Naive thymus-derived CD4-positive, alpha-beta T cell (primary cell): ENCODE data around the gene PPBP. TPM values are rescaled to one million over a fixed set of nuclear protein-coding genes. Genes with fewer than 3 reads are reported as not detected.

ENCODE experiments used
- ATAC-seq: fragments of 150-1000 bp; cut with Tn5 transposase; 2 replicates; pipeline ENCODE4 v1.10.0; 2021; ENCODE audit warnings: mild to moderate bottlenecking, moderate library complexity
- CTCF ChIA-PET: fragments of 350-600 bp; sonication (Branson Sonifier 250); formaldehyde crosslinking; loops from one replicate; lab custom pipeline; 2021; ENCODE audit warnings: antibody characterized with exemption; lab: Charles Lee
- POLR2A ChIA-PET: fragments of 350-600 bp; sonication (Branson Sonifier 250); formaldehyde crosslinking; loops from one replicate; lab custom pipeline; 2021; ENCODE audit warnings: antibody characterized with exemption, inconsistent platforms; lab: Charles Lee
- DNase-seq, 9 donors: peaks; one replicate each; pipeline versions ENCODE4 v3.0.0 to v3.0.0-alpha.2; 2020 to 2022; ENCODE audit warnings: mixed read lengths in 1 of 9
- H3K27ac ChIP-seq: one replicate; pipeline ENCODE4 v1.7.0; 2013; ENCODE audit warnings: mild to moderate bottlenecking, low read depth, low read length, moderate library complexity
- H3K27me3 ChIP-seq, 2 donors: one replicate each; pipeline ENCODE4 v1.7.0; 2013; ENCODE audit warnings: low read length in 2 of 2, mild to moderate bottlenecking in 2 of 2, moderate library complexity in 2 of 2; ENCODE audit not compliant: control insufficient read depth in 2 of 2, insufficient read depth in 2 of 2
- H3K36me3 ChIP-seq, 3 experiments: 1 replicate in 2 of 3; 2 replicates in 1 of 3; pipeline ENCODE4 v1.7.0; 2013; ENCODE audit warnings: low read length in 3 of 3, mild to moderate bottlenecking in 3 of 3, moderate library complexity in 1 of 3; ENCODE audit not compliant: insufficient read depth in 3 of 3, control insufficient read depth in 2 of 3
- H3K4me1 ChIP-seq, 2 donors: one replicate each; pipeline ENCODE4 v1.7.0; 2013; ENCODE audit warnings: low read length in 2 of 2, mild to moderate bottlenecking in 2 of 2, moderate library complexity in 1 of 2; ENCODE audit not compliant: control insufficient read depth in 2 of 2, insufficient read depth in 2 of 2
- H3K4me3 ChIP-seq: 2 replicates; pipeline ENCODE4 v1.7.0; 2013; ENCODE audit warnings: mild to moderate bottlenecking, low read length
- H3K9me3 ChIP-seq, 3 experiments: 1 replicate in 2 of 3; 2 replicates in 1 of 3; pipeline ENCODE4 v1.7.0; 2013; ENCODE audit warnings: low read length in 3 of 3; ENCODE audit not compliant: control insufficient read depth in 2 of 3
- H3K27ac Mint-ChIP-seq, 9 donors: one replicate each; pipeline ENCODE4 v1.8.0; 2020 to 2022; ENCODE audit warnings: mixed read lengths in 9 of 9, mild to moderate bottlenecking in 8 of 9, moderate library complexity in 5 of 9, inconsistent platforms in 2 of 9
- H3K27me3 Mint-ChIP-seq, 5 donors: one replicate each; pipeline ENCODE4 v1.8.0; 2021 to 2022; ENCODE audit warnings: mixed read lengths in 5 of 5, mild to moderate bottlenecking in 1 of 5
- H3K36me3 Mint-ChIP-seq, 5 donors: one replicate each; pipeline ENCODE4 v1.8.0; 2020 to 2022; ENCODE audit warnings: mixed read lengths in 5 of 5, mild to moderate bottlenecking in 3 of 5, inconsistent platforms in 1 of 5
- H3K4me1 Mint-ChIP-seq, 7 donors: one replicate each; pipeline ENCODE4 v1.8.0; 2020 to 2022; ENCODE audit warnings: mixed read lengths in 7 of 7, mild to moderate bottlenecking in 3 of 7, inconsistent platforms in 1 of 7
- H3K4me3 Mint-ChIP-seq, 10 donors: one replicate each; pipeline ENCODE4 v1.8.0; 2020 to 2022; ENCODE audit warnings: mild to moderate bottlenecking in 10 of 10, mixed read lengths in 10 of 10, moderate library complexity in 6 of 10, inconsistent platforms in 2 of 10
- H3K9me3 Mint-ChIP-seq, 11 donors: one replicate each; pipeline ENCODE4 v1.8.0; 2020 to 2022; ENCODE audit warnings: mixed read lengths in 11 of 11, mild to moderate bottlenecking in 4 of 11, inconsistent platforms in 1 of 11, moderate library complexity in 1 of 11
- intact Hi-C, 2 donors: fragments of 100-400 bp; cut with micrococcal nuclease; formaldehyde crosslinking; loops; one replicate each; pipeline ENCODE4 v1.15.1; 2023
- polyA plus RNA-seq, 2 donors: library from polyadenylated mRNA; unstranded; fragments of 300-500 nt; fragmentation: Illumina TruSeq; gene quantifications; one replicate each; pipeline ENCODE4 v1.2.3, GENCODE V29; 2021
- total RNA-seq, 6 experiments: library from RNA in 5 of 6; stranded (reverse) in 5 of 6; gene quantifications; 1 replicate in 5 of 6; 2 replicates in 1 of 6; pipeline ENCODE4 v1.2.3 and lab custom pipeline; 2021 to 2026

PPBP gene
- total and polyA plus RNA-seq, 7 experiments from 2014 or later, result 3.3 to 34.9 TPM; not detected in 5

DNA sequence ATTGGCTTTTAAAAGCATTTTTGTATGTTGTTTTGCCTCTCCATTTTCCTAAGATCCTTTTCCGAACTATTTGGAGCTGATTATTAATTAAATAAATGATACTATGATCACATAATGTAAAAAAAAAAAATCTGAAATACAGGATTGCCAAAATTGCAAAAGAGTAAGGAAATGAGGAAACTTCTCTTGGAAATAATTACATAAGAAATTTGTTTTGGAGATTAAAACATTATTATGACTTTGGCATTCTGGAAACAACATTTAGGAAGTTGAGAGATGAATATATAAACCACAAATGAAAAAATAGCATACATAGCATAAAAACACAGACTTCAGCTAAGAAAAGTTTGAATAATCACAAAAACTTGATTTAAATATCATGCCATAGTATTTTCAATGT is 39.7 kb downstream of the PPBP start:
- Mint-ChIP-seq H3K36me3 (peaks cover 0 to 7% (median 0%) of the 10 kb centered on the region in 5 donors), H3K4me1 (no peaks in the 10 kb centered on the region), H3K27me3 (peaks cover 27 to 42% (median 36%) of the 10 kb centered on the region in 5 donors), H3K9me3 (peaks cover 0 to 17% (median 2%) of the 10 kb centered on the region in 11 donors), H3K4me3 (no peak overlapping the region), H3K27ac (no peak overlapping the region)
- intact Hi-C loops, result no loop called here
- POLR2A ChIA-PET, result no interaction called here
- ATAC-seq (no peak), DNase-seq (no peak)
- Histone ChIP-seq H3K4me3 (no peak overlapping the region), H3K27ac (no peak overlapping the region), H3K36me3 (no peaks in the 10 kb centered on the region), H3K9me3 (no peaks in the 10 kb centered on the region), H3K27me3 (no peaks in the 10 kb centered on the region), H3K4me1 (no peaks in the 10 kb centered on the region)
- CTCF ChIA-PET, result no interaction called here

DNA sequence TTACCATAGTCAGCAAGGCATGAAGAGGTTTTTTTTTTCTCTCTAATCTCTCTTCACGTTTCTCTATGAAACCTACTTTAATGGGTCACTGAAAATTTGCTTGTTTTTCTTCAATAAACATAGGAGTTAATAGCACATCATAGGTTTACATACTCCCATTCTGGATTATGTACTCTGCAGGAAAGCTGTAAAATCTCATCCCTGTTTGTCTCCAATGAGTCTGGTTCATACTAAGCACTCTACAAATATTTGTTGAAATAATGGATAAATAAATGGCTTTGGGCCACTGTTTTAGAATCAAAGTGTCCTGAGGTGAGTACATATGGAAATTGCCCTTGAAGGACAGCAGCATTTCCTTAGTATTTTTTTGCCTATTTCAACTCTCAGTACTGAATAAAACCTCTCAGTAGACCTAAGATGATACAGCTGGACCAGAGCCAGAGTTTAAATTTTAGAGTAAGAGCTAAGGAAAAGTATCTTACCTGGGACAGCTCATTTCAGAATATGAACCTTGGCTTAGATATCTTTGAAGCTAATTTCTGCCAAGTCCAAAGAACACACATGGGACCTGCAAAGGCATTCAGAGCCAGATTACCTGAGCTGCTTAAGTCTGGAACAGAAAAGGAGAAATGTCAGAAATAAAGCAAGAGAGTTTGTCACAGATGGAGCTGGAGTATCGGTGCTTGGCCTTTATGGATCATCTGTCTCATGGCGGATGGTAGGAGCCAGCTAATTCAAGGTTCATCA is 40.6 kb downstream of the PPBP start:
- H3K27me3 ChIP-seq, result no peaks in the 10 kb centered on the region
- Mint-ChIP-seq H3K36me3 (peaks cover 0 to 10% (median 0%) of the 10 kb centered on the region in 5 donors), H3K4me3 (no peak overlapping the region), H3K27ac (no peak overlapping the region), H3K9me3 (peaks cover 0 to 14% (median 0%) of the 10 kb centered on the region in 11 donors), H3K4me1 (no peaks in the 10 kb centered on the region), H3K27me3 (peaks cover 34 to 50% (median 44%) of the 10 kb centered on the region in 5 donors)
- intact Hi-C loops, result no loop called here
- no peak for DNase-seq
- H3K9me3 ChIP-seq, result no peaks in the 10 kb centered on the region
- H3K4me3 ChIP-seq, result no peak overlapping the region
- no peak overlapping the region for H3K27ac ChIP-seq
- H3K36me3 ChIP-seq, result no peaks in the 10 kb centered on the region
- ChIA-PET POLR2A (no interaction called here), CTCF (no interaction called here)
- no peaks in the 10 kb centered on the region for H3K4me1 ChIP-seq
- no peak for ATAC-seq

DNA sequence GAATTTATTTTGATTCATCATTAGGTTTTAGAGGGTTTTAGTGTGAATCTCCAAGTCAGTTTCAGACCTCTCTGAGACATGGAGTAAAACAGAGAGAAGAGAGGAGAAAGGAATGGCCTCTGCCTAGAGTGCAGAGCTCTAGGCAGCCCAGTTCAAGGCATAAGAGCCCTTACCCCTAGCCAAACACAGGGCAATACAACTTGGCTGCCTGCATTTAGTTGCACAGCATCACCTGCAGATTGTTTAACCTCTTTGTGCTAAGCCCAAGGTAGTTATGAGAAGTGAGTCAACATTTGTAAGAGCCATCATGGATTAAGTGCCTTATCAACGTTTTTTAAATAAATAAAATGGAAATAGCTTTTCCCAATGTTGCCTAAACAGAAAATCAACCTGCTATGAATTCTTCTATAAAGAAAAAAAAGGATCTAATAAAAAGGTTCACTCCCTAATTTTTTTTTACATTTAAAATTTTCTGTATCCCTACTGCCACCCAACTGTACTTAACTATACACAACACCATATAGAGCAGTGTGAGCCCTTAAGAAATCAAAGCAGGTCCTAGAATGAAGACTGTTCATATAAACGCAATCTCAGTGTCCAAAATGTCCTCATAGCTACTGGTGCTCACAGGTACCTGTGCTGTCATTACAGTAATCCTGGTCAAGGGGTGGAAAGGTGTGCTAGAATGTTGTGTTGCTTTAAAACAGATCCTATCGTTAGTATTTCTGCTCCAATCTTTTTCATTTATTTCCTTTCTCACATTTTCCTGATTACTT is 42.1 kb downstream of the PPBP start:
- peaks cover 0 to 10% (median 0%) of the 10 kb centered on the region in 5 donors for H3K36me3 Mint-ChIP-seq
- ChIA-PET POLR2A (no interaction called here), CTCF (no interaction called here)
- H3K4me1 Mint-ChIP-seq, result no peaks in the 10 kb centered on the region
- H3K9me3 Mint-ChIP-seq, result peaks cover 0 to 12% (median 0%) of the 10 kb centered on the region in 11 donors
- H3K27me3 Mint-ChIP-seq, result peaks cover 35 to 56% (median 46%) of the 10 kb centered on the region in 5 donors
- H3K4me1 ChIP-seq, result no peaks in the 10 kb centered on the region
- no peak overlapping the region for H3K4me3 Mint-ChIP-seq
- intact Hi-C loops, result no loop called here
- no peak overlapping the region for H3K27ac Mint-ChIP-seq
- no peak overlapping the region for H3K4me3 ChIP-seq
- no peak for ATAC-seq
- no peaks in the 10 kb centered on the region for H3K36me3 ChIP-seq
- no peak overlapping the region for H3K27ac ChIP-seq
- no peaks in the 10 kb centered on the region for H3K9me3 ChIP-seq
- no peaks in the 10 kb centered on the region for H3K27me3 ChIP-seq
- no peak for DNase-seq

DNA sequence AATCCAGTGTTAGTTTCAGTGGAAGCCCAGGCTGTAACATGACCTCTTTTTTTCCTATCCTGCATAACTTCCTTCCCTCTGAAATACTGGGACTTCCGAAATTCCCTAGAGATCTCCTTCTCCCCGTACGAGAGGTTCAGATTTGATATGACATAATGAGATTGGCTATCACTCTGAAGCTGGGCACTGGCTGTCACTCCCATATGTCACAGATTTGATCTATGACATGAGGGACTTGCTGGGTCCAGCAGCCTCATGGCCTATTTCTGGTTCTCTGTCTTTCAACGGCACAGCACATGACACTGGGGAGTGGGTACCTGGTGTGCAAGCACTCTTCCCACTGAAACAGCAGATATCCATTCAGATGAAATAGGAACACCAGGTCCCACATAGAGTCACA is 42.9 kb downstream of the PPBP start:
- peaks cover 0 to 12% (median 0%) of the 10 kb centered on the region in 11 donors for H3K9me3 Mint-ChIP-seq
- no peaks in the 10 kb centered on the region for H3K9me3 ChIP-seq
- no peak overlapping the region for H3K27ac Mint-ChIP-seq
- CTCF ChIA-PET, result no interaction called here
- intact Hi-C loops, result no loop called here
- H3K36me3 Mint-ChIP-seq, result peaks cover 0 to 10% (median 0%) of the 10 kb centered on the region in 5 donors
- H3K27me3 ChIP-seq, result no peaks in the 10 kb centered on the region
- POLR2A ChIA-PET, result no interaction called here
- H3K36me3 ChIP-seq, result no peaks in the 10 kb centered on the region
- no peaks in the 10 kb centered on the region for H3K4me1 ChIP-seq
- no peak overlapping the region for H3K4me3 ChIP-seq
- no peak overlapping the region for H3K27ac ChIP-seq
- H3K4me1 Mint-ChIP-seq, result no peaks in the 10 kb centered on the region
- DNase-seq (no peak), ATAC-seq (no peak)
- H3K27me3 Mint-ChIP-seq, result peaks cover 35 to 62% (median 46%) of the 10 kb centered on the region in 5 donors
- H3K4me3 Mint-ChIP-seq, result no peak overlapping the region

DNA sequence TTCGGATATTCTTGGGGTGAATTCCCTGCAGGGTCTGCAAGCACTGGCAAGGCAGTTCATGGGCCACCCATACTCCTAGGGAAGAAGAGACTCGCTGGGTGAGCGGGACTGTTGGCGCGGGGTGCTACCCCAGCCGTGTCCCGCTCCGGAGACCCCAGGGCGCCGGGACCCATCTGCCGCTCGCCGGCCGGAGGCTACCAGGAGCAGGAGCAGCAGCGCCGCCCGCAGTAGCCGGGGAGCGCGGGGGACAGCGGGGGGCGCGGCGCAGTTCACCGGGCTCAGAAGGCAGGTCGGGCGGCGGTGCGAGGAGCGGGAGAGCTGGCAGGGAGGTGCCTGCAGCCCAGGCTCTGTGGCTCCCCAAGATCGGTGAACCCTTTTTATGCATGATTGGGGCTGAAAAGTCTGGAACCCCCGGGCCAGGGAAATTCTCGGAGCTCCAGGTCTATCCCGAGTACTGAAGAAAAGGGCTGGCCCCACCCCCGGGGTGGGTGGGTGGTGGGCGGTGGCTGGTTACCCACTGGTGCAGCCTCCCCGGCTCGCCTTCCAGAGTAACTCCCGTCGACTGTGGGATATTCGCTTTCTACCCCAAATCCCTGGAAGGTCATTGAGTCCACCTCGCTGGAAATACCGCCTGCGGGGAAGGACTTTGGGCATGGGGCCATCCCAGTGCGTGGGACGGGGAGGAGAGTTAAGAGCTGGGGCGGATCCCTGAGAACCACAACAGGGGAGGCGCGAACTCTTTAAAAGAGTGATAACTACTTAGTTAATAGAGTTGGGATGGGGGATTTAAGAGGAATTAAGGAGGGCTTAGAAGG is 43.7 kb downstream of the PPBP start:
- Histone ChIP-seq H3K4me1 (no peaks in the 10 kb centered on the region), H3K36me3 (no peaks in the 10 kb centered on the region), H3K27ac (no peak overlapping the region), H3K4me3 (no peak overlapping the region), H3K9me3 (no peaks in the 10 kb centered on the region), H3K27me3 (no peaks in the 10 kb centered on the region)
- POLR2A ChIA-PET, result no interaction called here
- Mint-ChIP-seq H3K27ac (no peak overlapping the region), H3K27me3 (peaks cover 35 to 64% (median 43%) of the 10 kb centered on the region in 5 donors), H3K9me3 (peaks cover 0 to 12% (median 0%) of the 10 kb centered on the region in 11 donors), H3K4me3 (peak overlapping the region in 1 of 10 donors; percentile 8), H3K36me3 (peaks cover 0 to 10% (median 0%) of the 10 kb centered on the region in 5 donors), H3K4me1 (no peaks in the 10 kb centered on the region)
- CTCF ChIA-PET, result no interaction called here
- intact Hi-C loops, result no loop called here
- DNase-seq (no peak), ATAC-seq (no peak)

DNA sequence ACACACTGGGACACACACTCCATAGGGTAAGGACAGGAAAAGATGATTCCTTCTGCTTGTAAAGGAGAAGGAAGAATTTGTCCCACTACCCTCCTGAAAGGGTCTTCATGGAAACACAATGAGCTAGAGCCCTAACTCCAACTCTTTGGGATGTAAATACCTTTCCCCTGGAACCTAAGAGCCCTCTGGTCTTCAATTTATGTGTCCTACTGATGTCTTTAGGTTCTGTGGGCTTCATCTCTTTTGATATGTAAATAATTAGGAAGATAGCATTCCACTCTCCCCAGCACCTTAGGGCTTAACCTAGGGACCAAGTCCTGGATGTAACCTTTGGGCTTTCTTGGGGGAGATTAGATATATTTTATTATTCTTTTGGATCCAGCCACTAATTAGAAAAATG is 44.4 kb downstream of the PPBP start:
- intact Hi-C loops, result no loop called here
- ATAC-seq, result no peak

More for the DNA sequence above, 44.4 kb downstream of the PPBP start:
- Histone ChIP-seq H3K4me1 (no peaks in the 10 kb centered on the region), H3K27me3 (no peaks in the 10 kb centered on the region), H3K27ac (no peak overlapping the region), H3K4me3 (no peak overlapping the region), H3K9me3 (no peaks in the 10 kb centered on the region), H3K36me3 (no peaks in the 10 kb centered on the region)
- CTCF ChIA-PET, result no interaction called here
- POLR2A ChIA-PET, result no interaction called here
- peak overlapping the region in 1 of 10 donors; percentile 8 for H3K4me3 Mint-ChIP-seq
- no peaks in the 10 kb centered on the region for H3K4me1 Mint-ChIP-seq
- no peak overlapping the region for H3K27ac Mint-ChIP-seq
- H3K9me3 Mint-ChIP-seq, result peaks cover 0 to 12% (median 0%) of the 10 kb centered on the region in 11 donors
- no peak for DNase-seq
- peaks cover 35 to 64% (median 43%) of the 10 kb centered on the region in 5 donors for H3K27me3 Mint-ChIP-seq
- H3K36me3 Mint-ChIP-seq, result peaks cover 0 to 10% (median 0%) of the 10 kb centered on the region in 5 donors
